GM23338 (cell line): ENCODE results near the gene PAQR6.

Experiments used
- CREB1 ChIP-seq: fragments of 250-450 bp; sonication (Bioruptor Pico); IDR thresholded peaks from 2 replicates; pipeline ENCODE4 v1.5.0; 2020; ENCODE audit warnings: low read depth, mild to moderate bottlenecking, moderate library complexity
- EZH2 ChIP-seq: fragments of 200-600 bp; sonication (generic); IDR thresholded peaks from one replicate; pipeline ENCODE4 v1.8.0; 2017; ENCODE audit warnings: antibody characterized with exemption, mild to moderate bottlenecking, low read depth; ENCODE audit not compliant: unreplicated experiment
- JUNB ChIP-seq: IDR thresholded peaks from one replicate; pipeline ENCODE4 v1.6.1; 2016; ENCODE audit warnings: antibody characterized with exemption; ENCODE audit not compliant: unreplicated experiment
- POLR2AphosphoS5 ChIP-seq: IDR thresholded peaks from 2 replicates; pipeline ENCODE4 v1.6.1; 2016; ENCODE audit warnings: antibody characterized with exemption, low read depth
- STAT1 ChIP-seq: IDR thresholded peaks from one replicate; pipeline ENCODE4 v1.6.1; 2016; ENCODE audit warnings: antibody characterized with exemption; ENCODE audit not compliant: unreplicated experiment
- ZNF114 ChIP-seq: fragments of 250-450 bp; sonication (Bioruptor Pico); IDR thresholded peaks from 2 replicates; pipeline ENCODE4 v1.5.0; 2020; ENCODE audit warnings: mild to moderate bottlenecking, moderate library complexity
- TF ChIP-seq, protein P1 (sequence below), 2 experiments: fragments of 200-600 bp in 1 of 2; sonication (generic) in 1 of 2; conservative IDR thresholded peaks; 2 replicates each; pipeline versions ENCODE4 v1.5.1 to v1.6.1; 2016 to 2017; ENCODE audit warnings: antibody characterized with exemption in 2 of 2, low read depth in 2 of 2, mild to moderate bottlenecking in 2 of 2, moderate library complexity in 1 of 2
- TF ChIP-seq, protein P2 (sequence below): IDR thresholded peaks from one replicate; pipeline ENCODE4 v1.6.1; 2018; ENCODE audit warnings: antibody characterized with exemption; ENCODE audit not compliant: unreplicated experiment

DNA sequence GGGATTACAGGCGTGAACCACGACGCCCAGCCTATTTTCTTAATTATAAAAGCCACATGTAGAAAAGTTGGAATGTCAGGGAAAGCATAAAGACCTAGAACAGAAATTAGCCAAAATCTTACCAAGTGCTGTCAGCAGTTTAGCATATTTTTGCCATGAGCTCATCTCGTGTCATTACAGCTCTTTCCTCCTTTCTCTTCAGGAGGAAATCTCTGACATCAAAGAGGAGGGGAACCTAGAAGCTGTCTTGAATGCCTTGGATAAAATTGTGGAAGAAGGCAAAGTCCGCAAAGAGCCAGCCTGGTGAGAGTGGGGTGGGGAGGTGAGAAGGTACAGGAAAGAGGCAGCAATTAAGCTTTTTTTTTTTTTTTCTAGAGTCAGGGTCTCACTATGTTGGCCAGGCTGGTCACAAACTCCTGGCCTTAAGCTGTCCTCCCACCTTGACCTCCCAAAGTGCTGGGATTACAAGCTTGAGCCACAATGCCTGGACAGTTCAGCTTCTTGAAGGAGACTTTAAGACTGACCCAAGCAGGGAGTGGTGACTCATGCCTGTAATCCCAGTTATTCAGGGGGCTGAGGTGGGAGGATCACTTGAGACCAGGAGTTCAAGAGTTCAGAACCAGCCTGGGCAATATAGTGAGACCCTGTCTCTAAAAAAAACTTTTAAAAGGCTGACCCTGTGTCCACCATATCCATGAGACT, 14.3 kb downstream of the PAQR6 start:
- TF ChIP-seq, protein P1, sequence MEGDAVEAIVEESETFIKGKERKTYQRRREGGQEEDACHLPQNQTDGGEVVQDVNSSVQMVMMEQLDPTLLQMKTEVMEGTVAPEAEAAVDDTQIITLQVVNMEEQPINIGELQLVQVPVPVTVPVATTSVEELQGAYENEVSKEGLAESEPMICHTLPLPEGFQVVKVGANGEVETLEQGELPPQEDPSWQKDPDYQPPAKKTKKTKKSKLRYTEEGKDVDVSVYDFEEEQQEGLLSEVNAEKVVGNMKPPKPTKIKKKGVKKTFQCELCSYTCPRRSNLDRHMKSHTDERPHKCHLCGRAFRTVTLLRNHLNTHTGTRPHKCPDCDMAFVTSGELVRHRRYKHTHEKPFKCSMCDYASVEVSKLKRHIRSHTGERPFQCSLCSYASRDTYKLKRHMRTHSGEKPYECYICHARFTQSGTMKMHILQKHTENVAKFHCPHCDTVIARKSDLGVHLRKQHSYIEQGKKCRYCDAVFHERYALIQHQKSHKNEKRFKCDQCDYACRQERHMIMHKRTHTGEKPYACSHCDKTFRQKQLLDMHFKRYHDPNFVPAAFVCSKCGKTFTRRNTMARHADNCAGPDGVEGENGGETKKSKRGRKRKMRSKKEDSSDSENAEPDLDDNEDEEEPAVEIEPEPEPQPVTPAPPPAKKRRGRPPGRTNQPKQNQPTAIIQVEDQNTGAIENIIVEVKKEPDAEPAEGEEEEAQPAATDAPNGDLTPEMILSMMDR (conservative IDR thresholded peaks at IDR 0.05; ENCODE audit: low read depth in 2 of 2), result no peak
- TF ChIP-seq, protein P2, sequence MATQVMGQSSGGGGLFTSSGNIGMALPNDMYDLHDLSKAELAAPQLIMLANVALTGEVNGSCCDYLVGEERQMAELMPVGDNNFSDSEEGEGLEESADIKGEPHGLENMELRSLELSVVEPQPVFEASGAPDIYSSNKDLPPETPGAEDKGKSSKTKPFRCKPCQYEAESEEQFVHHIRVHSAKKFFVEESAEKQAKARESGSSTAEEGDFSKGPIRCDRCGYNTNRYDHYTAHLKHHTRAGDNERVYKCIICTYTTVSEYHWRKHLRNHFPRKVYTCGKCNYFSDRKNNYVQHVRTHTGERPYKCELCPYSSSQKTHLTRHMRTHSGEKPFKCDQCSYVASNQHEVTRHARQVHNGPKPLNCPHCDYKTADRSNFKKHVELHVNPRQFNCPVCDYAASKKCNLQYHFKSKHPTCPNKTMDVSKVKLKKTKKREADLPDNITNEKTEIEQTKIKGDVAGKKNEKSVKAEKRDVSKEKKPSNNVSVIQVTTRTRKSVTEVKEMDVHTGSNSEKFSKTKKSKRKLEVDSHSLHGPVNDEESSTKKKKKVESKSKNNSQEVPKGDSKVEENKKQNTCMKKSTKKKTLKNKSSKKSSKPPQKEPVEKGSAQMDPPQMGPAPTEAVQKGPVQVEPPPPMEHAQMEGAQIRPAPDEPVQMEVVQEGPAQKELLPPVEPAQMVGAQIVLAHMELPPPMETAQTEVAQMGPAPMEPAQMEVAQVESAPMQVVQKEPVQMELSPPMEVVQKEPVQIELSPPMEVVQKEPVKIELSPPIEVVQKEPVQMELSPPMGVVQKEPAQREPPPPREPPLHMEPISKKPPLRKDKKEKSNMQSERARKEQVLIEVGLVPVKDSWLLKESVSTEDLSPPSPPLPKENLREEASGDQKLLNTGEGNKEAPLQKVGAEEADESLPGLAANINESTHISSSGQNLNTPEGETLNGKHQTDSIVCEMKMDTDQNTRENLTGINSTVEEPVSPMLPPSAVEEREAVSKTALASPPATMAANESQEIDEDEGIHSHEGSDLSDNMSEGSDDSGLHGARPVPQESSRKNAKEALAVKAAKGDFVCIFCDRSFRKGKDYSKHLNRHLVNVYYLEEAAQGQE, result no peak
- TF ChIP-seq STAT1, result no peak
- no peak for TF ChIP-seq POLR2AphosphoS5
- no peak for TF ChIP-seq ZNF114 (CRISPR knock-in tag)
- TF ChIP-seq CREB1, result no peak
- TF ChIP-seq EZH2, result no peak
- no peak for TF ChIP-seq JUNB
